Mammary epithelial cell (primary cell): ENCODE results near the gene GFOD1.

Source experiments
- EZH2 ChIP-seq: IDR thresholded peaks from 2 replicates; pipeline ENCODE4 v1.6.1; 2012; ENCODE audit warnings: low read length, inconsistent platforms, borderline replicate concordance
- TF ChIP-seq, protein P1 (sequence below), 2 donors: IDR thresholded peaks in 1 of 2; conservative IDR thresholded peaks in 1 of 2; 2 replicates each; pipeline ENCODE4 v1.5.1; 2011 to 2012; ENCODE audit warnings: inconsistent platforms in 2 of 2, low read length in 2 of 2, mild to moderate bottlenecking in 2 of 2, control low read depth in 1 of 2, low read depth in 1 of 2; ENCODE audit not compliant: insufficient read depth in 1 of 2; ENCODE audit errors: extremely low read depth in 1 of 2

DNA sequence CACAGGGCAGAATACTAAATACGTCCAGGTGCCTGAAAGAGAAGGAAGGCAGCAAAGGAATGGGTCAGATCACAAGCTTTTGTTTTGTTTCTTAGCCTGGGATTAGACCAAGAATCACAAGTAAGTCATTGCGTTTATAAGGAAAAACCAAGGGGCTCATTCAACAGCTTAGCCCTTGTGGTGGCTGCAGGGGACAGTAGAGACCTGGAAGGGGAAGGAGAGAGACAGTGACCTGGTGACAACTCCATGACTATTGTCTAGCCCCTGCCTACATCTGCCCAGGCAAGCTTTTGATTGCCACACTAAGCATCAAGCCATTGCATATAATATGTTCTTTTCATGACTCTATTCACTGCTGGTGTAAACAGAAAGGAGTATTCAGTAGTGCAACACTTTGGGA, 128.9 kb downstream of the GFOD1 start:
- TF ChIP-seq EZH2 = no peak
- TF ChIP-seq, protein P1, sequence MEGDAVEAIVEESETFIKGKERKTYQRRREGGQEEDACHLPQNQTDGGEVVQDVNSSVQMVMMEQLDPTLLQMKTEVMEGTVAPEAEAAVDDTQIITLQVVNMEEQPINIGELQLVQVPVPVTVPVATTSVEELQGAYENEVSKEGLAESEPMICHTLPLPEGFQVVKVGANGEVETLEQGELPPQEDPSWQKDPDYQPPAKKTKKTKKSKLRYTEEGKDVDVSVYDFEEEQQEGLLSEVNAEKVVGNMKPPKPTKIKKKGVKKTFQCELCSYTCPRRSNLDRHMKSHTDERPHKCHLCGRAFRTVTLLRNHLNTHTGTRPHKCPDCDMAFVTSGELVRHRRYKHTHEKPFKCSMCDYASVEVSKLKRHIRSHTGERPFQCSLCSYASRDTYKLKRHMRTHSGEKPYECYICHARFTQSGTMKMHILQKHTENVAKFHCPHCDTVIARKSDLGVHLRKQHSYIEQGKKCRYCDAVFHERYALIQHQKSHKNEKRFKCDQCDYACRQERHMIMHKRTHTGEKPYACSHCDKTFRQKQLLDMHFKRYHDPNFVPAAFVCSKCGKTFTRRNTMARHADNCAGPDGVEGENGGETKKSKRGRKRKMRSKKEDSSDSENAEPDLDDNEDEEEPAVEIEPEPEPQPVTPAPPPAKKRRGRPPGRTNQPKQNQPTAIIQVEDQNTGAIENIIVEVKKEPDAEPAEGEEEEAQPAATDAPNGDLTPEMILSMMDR (conservative IDR thresholded peaks at IDR 0.05 in 1 of 2, IDR thresholded peaks at IDR 0.05 in 1 of 2; ENCODE audit: extremely low read depth in 1 of 2, insufficient read depth in 1 of 2, low read depth in 1 of 2, low read length in 2 of 2) = no peak
